ENCODE measurements around the gene UBA1.

The UBA1 gene

GRCh38 chrX:47170861-47171692 is 22.6 kb upstream of the UBA1 start:
- no peak for DNase-seq

DNA sequence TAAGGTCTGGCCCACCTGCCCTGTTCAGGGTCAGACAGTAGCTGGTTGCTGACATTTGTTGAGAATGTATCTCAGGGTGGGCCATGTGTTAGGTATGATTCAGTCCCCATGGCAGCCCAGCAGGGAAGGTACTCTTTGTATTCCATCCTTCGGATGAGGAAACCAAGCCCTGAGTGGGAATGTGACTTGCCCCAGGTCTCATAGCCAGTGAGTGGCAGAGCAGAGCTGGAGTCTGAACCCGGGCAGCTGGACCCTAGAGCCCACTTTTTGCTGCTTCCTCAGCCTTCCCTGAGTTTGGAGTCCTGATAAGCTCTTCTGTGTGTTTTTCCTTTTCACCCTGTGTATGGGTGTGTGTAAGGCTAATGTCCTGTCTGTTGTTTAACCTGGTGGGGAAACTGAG is 21.6 kb upstream of the UBA1 start:
- DNase-seq: no peak

- DNase-seq: no peak
These were observed 21.1 kb upstream of the UBA1 start for GRCh38 chrX:47172549-47172948.

DNA sequence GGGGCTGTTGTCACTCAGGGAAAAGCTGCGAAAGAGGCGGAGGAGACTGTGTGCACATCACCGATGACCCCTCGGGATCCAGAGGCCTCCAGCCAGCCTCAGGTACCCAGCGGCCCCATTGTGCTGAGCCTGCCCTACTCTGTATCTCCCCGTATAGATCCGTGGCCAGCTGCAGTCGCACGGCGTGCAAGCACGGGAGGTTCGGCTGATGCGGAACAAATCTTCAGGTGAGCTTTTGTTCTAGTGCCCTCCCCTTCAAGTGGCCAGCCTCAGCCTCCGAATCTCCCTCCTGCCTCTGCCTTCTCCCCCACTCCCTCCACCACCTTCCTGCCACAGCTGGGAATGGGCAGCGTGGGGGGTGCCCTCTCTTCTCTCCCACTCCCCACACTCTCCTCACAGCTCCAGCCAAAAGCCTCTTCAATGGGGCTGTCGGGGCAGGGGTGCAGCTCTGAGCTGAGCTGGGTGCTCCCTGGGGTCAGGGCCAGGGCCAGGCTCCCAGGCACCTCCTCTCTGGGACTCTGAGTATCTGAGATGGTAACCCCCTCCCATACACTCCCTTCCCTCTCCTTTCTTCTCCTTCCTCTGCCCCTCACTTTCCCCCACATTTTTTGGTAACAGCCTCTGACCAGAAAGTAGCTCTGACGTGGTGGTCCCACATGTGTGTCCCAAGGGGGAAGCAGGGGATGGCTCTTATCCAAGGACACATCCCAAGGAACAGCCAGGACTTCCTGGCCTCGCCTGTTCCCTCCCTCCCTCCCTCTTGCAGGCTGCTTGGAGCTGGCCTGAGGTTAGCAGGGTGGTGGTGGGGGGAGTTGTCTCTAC is 20.4 kb upstream of the UBA1 start:
- no peak for DNase-seq

- DNase-seq: no peak
These were observed 19.3 kb upstream of the UBA1 start for GRCh38 chrX:47174376-47174775.

DNA sequence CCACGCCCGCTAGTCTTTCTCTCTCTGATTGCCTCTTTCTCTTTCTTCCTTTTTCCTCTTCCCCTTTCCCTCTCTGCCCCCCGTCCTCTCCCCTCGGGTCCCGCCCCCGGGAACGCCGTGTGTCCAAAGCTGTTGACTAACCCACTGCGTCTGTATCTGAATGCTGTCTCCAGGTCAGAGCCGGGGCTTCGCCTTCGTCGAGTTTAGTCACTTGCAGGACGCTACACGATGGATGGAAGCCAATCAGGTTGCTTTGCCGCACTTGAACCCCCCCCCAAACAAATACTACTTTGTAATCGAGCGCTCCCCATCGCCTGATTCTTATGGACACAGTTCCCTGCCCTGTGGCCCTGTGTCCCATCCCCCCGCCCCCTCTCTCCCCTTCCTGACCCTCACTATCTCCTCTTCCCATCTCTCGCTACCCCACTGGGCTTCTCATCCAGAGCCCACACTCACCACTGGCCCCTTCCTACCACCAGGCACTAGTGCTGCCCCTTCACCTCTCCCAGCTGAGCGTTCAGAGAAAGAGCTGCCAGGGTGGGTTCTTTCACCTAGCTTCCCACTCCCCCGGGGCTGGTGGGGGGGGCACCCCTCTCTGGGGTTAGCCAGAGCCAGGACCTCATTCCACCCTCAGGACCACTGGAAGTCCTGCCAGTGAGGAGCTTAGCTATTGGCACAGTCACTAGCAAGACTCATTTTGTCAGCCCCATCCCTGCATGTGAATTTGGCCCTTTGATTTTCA is 18.6 kb upstream of the UBA1 start:
- no peak for DNase-seq

DNA sequence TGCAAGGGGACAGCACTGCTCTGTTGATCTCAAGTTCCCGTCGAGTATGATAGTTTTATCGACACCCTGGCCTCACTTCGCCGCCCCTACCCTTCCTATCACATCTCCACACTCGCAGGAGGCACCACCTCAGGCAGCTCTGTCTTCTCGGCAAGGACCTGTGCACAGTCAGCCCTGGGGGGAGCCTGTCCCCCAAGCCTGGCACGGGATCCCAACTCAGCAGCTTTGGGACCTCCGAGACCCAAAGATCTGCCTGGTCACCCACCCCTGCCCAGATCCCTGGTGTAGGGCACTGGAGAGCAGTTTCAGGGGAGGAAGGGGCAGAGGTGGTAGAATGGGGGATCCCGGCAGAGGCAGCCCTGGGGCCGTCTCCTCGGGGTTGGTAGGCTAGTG is 18.0 kb upstream of the UBA1 start:
- no peak for DNase-seq

GRCh38 chrX:47176101-47176740 is 17.4 kb upstream of the UBA1 start:
- no peak for DNase-seq

GRCh38 chrX:47177079-47177478 is 16.6 kb upstream of the UBA1 start:
- no peak for DNase-seq

GRCh38 chrX:47178337-47178736 is 15.3 kb upstream of the UBA1 start:
- DNase-seq: no peak

GRCh38 chrX:47179221-47179927 is 14.3 kb upstream of the UBA1 start:
- DNase-seq: no peak

DNA sequence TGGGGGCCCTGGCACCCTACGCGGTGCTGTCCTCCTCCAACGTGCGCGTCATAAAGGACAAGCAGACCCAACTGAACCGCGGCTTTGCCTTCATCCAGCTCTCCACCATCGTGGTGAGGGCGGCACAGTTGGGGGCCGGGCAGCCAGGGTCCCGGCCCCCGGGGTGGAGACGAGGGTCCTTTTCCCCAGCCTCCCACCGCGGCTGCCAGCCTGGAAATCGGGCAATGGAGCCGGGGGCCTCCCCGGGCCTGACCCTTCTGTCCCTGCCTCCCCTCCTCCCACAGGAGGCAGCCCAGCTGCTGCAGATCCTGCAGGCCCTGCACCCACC is 13.7 kb upstream of the UBA1 start:
- no peak for DNase-seq

- no peak for DNase-seq
These were observed 13.3 kb upstream of the UBA1 start for GRCh38 chrX:47180346-47180745.

- DNase-seq: no peak
These were observed 12.3 kb upstream of the UBA1 start for GRCh38 chrX:47181301-47181700.

DNA sequence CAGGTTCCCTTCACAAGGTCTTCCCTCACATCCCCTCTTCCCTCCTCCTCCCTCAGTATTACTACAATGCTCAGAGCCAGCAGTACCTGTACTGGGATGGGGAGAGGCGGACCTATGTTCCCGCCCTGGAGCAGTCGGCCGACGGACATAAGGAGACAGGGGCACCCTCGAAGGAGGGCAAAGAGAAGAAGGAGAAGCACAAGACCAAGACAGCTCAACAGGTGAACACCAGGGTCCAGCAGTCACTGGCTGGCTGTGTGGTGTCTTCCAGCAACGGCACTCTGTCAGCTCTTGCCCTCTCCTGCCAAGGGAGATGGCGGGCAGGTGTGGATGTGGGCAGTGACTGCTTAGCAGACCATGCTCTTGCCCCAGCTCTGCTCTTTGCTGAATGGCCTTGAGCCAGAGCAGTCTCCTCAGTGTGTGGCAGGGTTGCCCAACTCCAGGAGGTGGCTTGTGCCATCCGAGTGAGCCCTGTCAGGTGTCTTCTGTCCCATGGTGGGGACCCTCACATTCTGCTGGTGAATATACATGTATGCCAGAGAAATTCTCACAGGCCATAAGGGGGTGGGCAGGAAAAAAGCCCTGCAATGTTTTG is 11.4 kb upstream of the UBA1 start:
- no peak for DNase-seq

GRCh38 chrX:47184486-47184885 is 9.1 kb upstream of the UBA1 start:
- no peak for DNase-seq

- DNase-seq: no peak
These were observed 8.4 kb upstream of the UBA1 start for GRCh38 chrX:47185241-47185640.

- no peak for DNase-seq
These were observed 7.4 kb upstream of the UBA1 start for GRCh38 chrX:47186096-47186740.

- no peak for DNase-seq
These were observed 6.4 kb upstream of the UBA1 start for GRCh38 chrX:47187106-47187677.

DNA sequence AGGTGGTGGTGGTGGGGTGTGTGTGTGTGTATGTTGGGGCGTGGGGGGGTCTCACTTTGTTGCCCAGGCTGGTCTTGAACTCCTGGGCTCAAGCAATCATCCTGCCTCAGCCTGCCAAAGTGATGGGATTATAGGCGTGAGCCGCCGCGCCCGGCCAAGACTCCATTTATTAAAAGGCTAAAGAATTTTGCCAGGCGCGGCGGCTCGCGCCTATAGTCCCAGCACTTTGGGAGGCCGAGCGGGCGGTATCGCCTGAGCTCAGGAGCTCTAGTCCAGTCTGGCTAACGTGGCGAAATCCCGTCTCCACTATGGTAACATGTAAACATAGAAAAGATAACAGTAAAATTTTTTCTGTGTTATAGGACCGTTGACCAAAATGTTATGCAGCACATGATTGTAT is 3.7 kb upstream of the UBA1 start:
- no peak for DNase-seq
